Left forelimb (tissue), 1 donor: ENCODE results near the gene STIM1.
"Not testable (repeated sequence)": the region's sequence is repeated elsewhere in the genome, so short reads cannot be mapped to it uniquely, and the experiment has no call there.

Experiments
- DNase-seq: peaks from one replicate; pipeline ENCODE4 v3.0.0-alpha.2; 2018; ENCODE audit warnings: low spot score

The STIM1 gene

GRCh38 chr11:3854977-3855807, at the start of gene STIM1:
STIM1 (plus strand) TSS chr11:3855664; CDS start chr11:3856271, 607 bp downstream.
- DNase-seq, result peak; percentile 97

GRCh38 chr11:3807909-3808860, 47.3 kb upstream of the STIM1 start, which contains the start of gene PGAP2:
PGAP2 (plus strand) TSS chr11:3808560; CDS start chr11:3811260, 2,700 bp downstream.
- DNase-seq, result peak; percentile 79

- DNase-seq, result no peak
Observed at GRCh38 chr11:3808861-3809623, 46.4 kb upstream of the STIM1 start.

- no peak for DNase-seq
Observed at GRCh38 chr11:3809624-3809928, 45.9 kb upstream of the STIM1 start.

- no peak for DNase-seq
Observed at GRCh38 chr11:3810446-3810845, 45.0 kb upstream of the STIM1 start.

GRCh38 chr11:3810951-3811350, 44.5 kb upstream of the STIM1 start:
- no peak for DNase-seq

- not testable (repeated sequence) for DNase-seq
Observed at GRCh38 chr11:3814832-3815231, 40.6 kb upstream of the STIM1 start.

GRCh38 chr11:3815845-3816244, 39.6 kb upstream of the STIM1 start:
- no peak for DNase-seq

GRCh38 chr11:3816673-3817072, 38.8 kb upstream of the STIM1 start:
- no peak for DNase-seq

- no peak for DNase-seq
Observed at GRCh38 chr11:3817181-3817800, 38.2 kb upstream of the STIM1 start.

GRCh38 chr11:3820971-3821370, 34.5 kb upstream of the STIM1 start:
- no peak for DNase-seq

- DNase-seq, result no peak
Observed at GRCh38 chr11:3822312-3822711, 33.2 kb upstream of the STIM1 start.

GRCh38 chr11:3823303-3823702, 32.2 kb upstream of the STIM1 start:
- no peak for DNase-seq

- DNase-seq, result no peak
Observed at GRCh38 chr11:3823762-3824506, 31.5 kb upstream of the STIM1 start.

GRCh38 chr11:3824714-3825472, 30.6 kb upstream of the STIM1 start:
- DNase-seq, result no peak

- DNase-seq, result no peak
Observed at GRCh38 chr11:3825473-3826154, 29.9 kb upstream of the STIM1 start.

GRCh38 chr11:3826721-3827120, 28.7 kb upstream of the STIM1 start:
- DNase-seq, result no peak

GRCh38 chr11:3827434-3828186, 27.9 kb upstream of the STIM1 start:
- DNase-seq, result no peak

- DNase-seq, result no peak
Observed at GRCh38 chr11:3830088-3830487, 25.4 kb upstream of the STIM1 start.
